SK-N-SH treated with all-trans-retinoic acid at 6 μM for 48 hours (cell line): ENCODE measurements around the gene RBM33.

Source experiments
- ATAC-seq: fragments of 200-7000 bp; cut with Tn5 transposase; 3 replicates; pipeline ENCODE4 v1.9.1; 2020; ENCODE audit warnings: mild to moderate bottlenecking, moderate library complexity
- BACH2 ChIP-seq: fragments of 250-450 bp; sonication (Bioruptor Pico); IDR thresholded peaks from 2 replicates; pipeline ENCODE4 v1.9.0; 2021; ENCODE audit warnings: mild to moderate bottlenecking, borderline replicate concordance
- CREB5 ChIP-seq: fragments of 250-450 bp; sonication (Bioruptor Pico); IDR thresholded peaks from 2 replicates; pipeline ENCODE4 v1.5.1; 2020; ENCODE audit warnings: low read depth, mild to moderate bottlenecking, moderate library complexity
- CSDC2 ChIP-seq: fragments of 250-450 bp; sonication (Bioruptor Pico); IDR thresholded peaks from 2 replicates; pipeline ENCODE4 v1.5.0; 2020; ENCODE audit warnings: mild to moderate bottlenecking, moderate library complexity
- CSRNP3 ChIP-seq: fragments of 250-450 bp; sonication (Bioruptor Pico); IDR thresholded peaks from 2 replicates; pipeline ENCODE4 v1.5.1; 2021; ENCODE audit warnings: mild to moderate bottlenecking, moderate library complexity
- ESRRG ChIP-seq: fragments of 250-450 bp; sonication (Bioruptor Pico); IDR thresholded peaks from 2 replicates; pipeline ENCODE4 v1.6.1; 2021; ENCODE audit warnings: mild to moderate bottlenecking
- GLIS3 ChIP-seq: fragments of 250-450 bp; sonication (Bioruptor Pico); IDR thresholded peaks from 2 replicates; pipeline ENCODE4 v1.5.0; 2020; ENCODE audit warnings: mild to moderate bottlenecking, moderate library complexity
- ISL1 ChIP-seq: fragments of 250-450 bp; sonication (Bioruptor Pico); IDR thresholded peaks from 2 replicates; pipeline ENCODE4 v2.1.2; 2022; ENCODE audit warnings: mild to moderate bottlenecking, moderate library complexity
- OSR1 ChIP-seq: fragments of 250-450 bp; sonication (Bioruptor Pico); IDR thresholded peaks from 2 replicates; pipeline ENCODE4 v1.8.0; 2022; ENCODE audit warnings: moderate library complexity, mild to moderate bottlenecking, inconsistent platforms
- PATZ1 ChIP-seq: fragments of 250-450 bp; sonication (Bioruptor Pico); IDR thresholded peaks from 2 replicates; pipeline ENCODE4 v1.8.0; 2020; ENCODE audit warnings: mild to moderate bottlenecking, moderate library complexity, borderline replicate concordance
- POU6F1 ChIP-seq: fragments of 250-450 bp; sonication (Bioruptor Pico); IDR thresholded peaks from 2 replicates; pipeline ENCODE4 v1.8.0; 2021; ENCODE audit warnings: low read depth, mild to moderate bottlenecking, moderate library complexity, borderline replicate concordance
- PPARA ChIP-seq: fragments of 250-450 bp; sonication (Bioruptor Pico); IDR thresholded peaks from 2 replicates; pipeline ENCODE4 v1.5.0; 2020; ENCODE audit warnings: mild to moderate bottlenecking, borderline replicate concordance
- RARB ChIP-seq: fragments of 250-450 bp; sonication (Bioruptor Pico); IDR thresholded peaks from 2 replicates; pipeline ENCODE4 v1.8.0; 2021; ENCODE audit warnings: mild to moderate bottlenecking, moderate library complexity
- SNAI2 ChIP-seq: fragments of 250-450 bp; sonication (Bioruptor Pico); IDR thresholded peaks from 2 replicates; pipeline ENCODE4 v1.5.0; 2020; ENCODE audit warnings: mild to moderate bottlenecking, moderate library complexity
- TCF4 ChIP-seq: fragments of 250-450 bp; sonication (Bioruptor Pico); IDR thresholded peaks from 2 replicates; pipeline ENCODE4 v1.8.0; 2021; ENCODE audit warnings: mild to moderate bottlenecking, moderate library complexity, borderline replicate concordance
- TOX ChIP-seq: fragments of 250-450 bp; sonication (Bioruptor Pico); IDR thresholded peaks from 2 replicates; pipeline ENCODE4 v1.8.0; 2021; ENCODE audit warnings: mild to moderate bottlenecking, moderate library complexity, borderline replicate concordance
- TSHZ2 ChIP-seq: fragments of 250-450 bp; sonication (Bioruptor Pico); IDR thresholded peaks from 2 replicates; pipeline ENCODE4 v1.5.0; 2020; ENCODE audit warnings: mild to moderate bottlenecking, moderate library complexity
- ZC3H10 ChIP-seq: fragments of 250-450 bp; sonication (Bioruptor Pico); IDR thresholded peaks from 2 replicates; pipeline ENCODE4 v1.5.1; 2021; ENCODE audit warnings: mild to moderate bottlenecking, moderate library complexity
- ZFP3 ChIP-seq: fragments of 250-450 bp; sonication (Bioruptor Pico); IDR thresholded peaks from 2 replicates; pipeline ENCODE4 v1.5.0; 2020; ENCODE audit warnings: mild to moderate bottlenecking, moderate library complexity
- ZFP30 ChIP-seq: fragments of 450-650 bp; formaldehyde crosslinking; IDR thresholded peaks from 2 replicates; pipeline ENCODE4 v1.5.0; 2022; ENCODE audit warnings: mild to moderate bottlenecking, moderate library complexity
- ZNF565 ChIP-seq: fragments of 450-650 bp; formaldehyde crosslinking; conservative IDR thresholded peaks from 2 replicates; pipeline ENCODE4 v1.5.0; 2020; ENCODE audit warnings: low read depth, mild to moderate bottlenecking, moderate library complexity
- ZNF70 ChIP-seq: fragments of 450-650 bp; formaldehyde crosslinking; IDR thresholded peaks from 2 replicates; pipeline ENCODE4 v1.5.0; 2020; ENCODE audit warnings: mild to moderate bottlenecking, moderate library complexity
- ZNF8 ChIP-seq: fragments of 450-650 bp; formaldehyde crosslinking; IDR thresholded peaks from 2 replicates; pipeline ENCODE4 v1.5.0; 2020; ENCODE audit warnings: mild to moderate bottlenecking, moderate library complexity

The RBM33 gene

GRCh38 chr7:155819186-155819585 lies 174.7 kb downstream of the RBM33 start:
- TF ChIP-seq ZNF8 (no peak), ZFP30 (CRISPR knock-in tag) (no peak), GLIS3 (CRISPR knock-in tag) (no peak), CREB5 (CRISPR knock-in tag) (no peak), POU6F1 (CRISPR knock-in tag) (no peak), ESRRG (CRISPR knock-in tag) (no peak), BACH2 (no peak), TCF4 (CRISPR knock-in tag) (no peak), TSHZ2 (CRISPR knock-in tag) (no peak), TOX (CRISPR knock-in tag) (no peak), PATZ1 (no peak), PPARA (CRISPR knock-in tag) (no peak), ISL1 (CRISPR knock-in tag) (no peak), ZFP3 (CRISPR knock-in tag) (no peak), CSDC2 (CRISPR knock-in tag) (no peak), OSR1 (no peak), SNAI2 (CRISPR knock-in tag) (no peak), ZC3H10 (CRISPR knock-in tag) (no peak)
- TF ChIP-seq, all 23 proteins: peak for 0
- no peak for ATAC-seq

GRCh38 chr7:155820246-155820645 lies 175.8 kb downstream of the RBM33 start:
- ATAC-seq = no peak
- no peak for TF ChIP-seq BACH2

- ATAC-seq = no peak
- TF ChIP-seq CSRNP3 (CRISPR knock-in tag) (no peak), ZNF565 (CRISPR knock-in tag) (no peak), TOX (CRISPR knock-in tag) (no peak), TSHZ2 (CRISPR knock-in tag) (no peak), RARB (no peak), ZNF70 (CRISPR knock-in tag) (no peak), CSDC2 (CRISPR knock-in tag) (no peak), CREB5 (CRISPR knock-in tag) (no peak), PATZ1 (no peak), ZFP3 (CRISPR knock-in tag) (no peak), GLIS3 (CRISPR knock-in tag) (no peak), PPARA (CRISPR knock-in tag) (no peak), OSR1 (no peak), BACH2 (no peak), ESRRG (CRISPR knock-in tag) (no peak), ZFP30 (CRISPR knock-in tag) (no peak)
Observed at GRCh38 chr7:155820788-155821187, 176.3 kb downstream of the RBM33 start.
